GM18505 (cell line): Measurements from ENCODE around the gene SMIM45.

Experiments used
- ATAC-seq: cut with Tn5 transposase; IDR thresholded peaks from one replicate; pipeline ENCODE4 v1.9.1; 2021; ENCODE audit not compliant: unreplicated experiment
- POLR2A ChIP-seq: IDR thresholded peaks from 4 replicates; pipeline ENCODE4 v1.6.1; 2011; ENCODE audit warnings: borderline replicate concordance; ENCODE audit not compliant: insufficient read depth, insufficient read length; ENCODE audit errors: extremely low read depth

Gene SMIM45

DNA sequence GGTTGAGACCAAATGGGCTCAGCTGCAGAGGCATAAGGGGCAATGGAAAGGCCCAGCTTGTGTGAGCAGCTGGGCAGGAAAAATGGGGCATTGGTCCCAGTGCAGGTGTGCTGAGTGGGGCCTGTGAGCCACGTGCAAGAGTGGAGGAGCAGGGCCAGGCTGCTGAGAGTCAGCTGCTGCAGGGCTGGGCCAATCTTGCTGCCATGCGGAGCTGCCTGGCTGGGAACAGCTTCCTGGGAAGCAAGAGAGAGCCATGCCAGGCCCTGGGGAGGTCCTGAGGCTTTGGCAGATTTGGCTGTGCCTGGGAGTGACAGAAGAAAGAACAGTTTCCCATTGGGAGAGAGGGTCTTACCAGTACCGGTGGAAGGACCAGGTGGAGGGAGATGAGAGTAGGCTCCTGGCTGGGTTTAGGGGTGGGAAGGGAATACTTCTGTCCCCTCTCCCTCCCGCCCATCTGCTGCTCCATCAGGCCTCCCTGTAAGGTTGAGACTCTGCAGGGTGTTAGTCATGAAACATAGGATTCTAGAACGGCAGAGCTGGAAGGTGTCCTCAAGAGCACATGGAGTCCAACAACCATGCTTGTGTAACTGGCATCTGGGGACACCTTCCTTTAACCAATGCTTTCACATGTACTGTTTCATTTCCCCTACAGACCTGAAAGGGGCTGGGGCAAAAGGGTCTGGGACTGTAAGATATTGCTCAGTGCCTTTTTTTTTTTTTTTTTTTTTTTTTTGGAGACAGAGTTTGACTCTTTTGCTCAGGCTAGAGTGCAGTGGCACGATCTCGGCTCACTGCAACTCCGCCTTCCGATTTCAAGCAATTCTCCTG lies 27.7 kb downstream of the SMIM45 start:
- TF ChIP-seq POLR2A: no peak
- no peak for ATAC-seq

DNA sequence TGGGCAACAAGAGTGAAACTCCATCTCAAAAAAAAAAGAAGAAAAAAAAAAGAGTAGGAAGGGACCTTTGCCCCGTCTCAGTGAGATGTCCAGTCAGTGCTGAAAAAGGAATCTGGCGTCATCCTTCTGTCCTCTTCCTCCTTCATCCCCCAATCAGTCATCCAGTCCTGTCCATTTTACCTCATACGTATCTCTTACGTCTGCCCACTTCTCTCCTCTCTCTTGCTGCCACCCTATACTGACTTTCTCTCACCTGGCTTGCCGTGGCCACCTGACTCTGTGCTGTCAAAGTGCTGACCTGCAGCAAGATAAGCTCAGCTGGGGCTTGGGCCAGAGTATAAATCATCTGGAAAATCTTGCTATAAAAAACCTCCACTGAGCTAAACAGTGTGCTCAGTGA lies 30.9 kb downstream of the SMIM45 start:
- no peak for TF ChIP-seq POLR2A
- ATAC-seq: no peak

DNA sequence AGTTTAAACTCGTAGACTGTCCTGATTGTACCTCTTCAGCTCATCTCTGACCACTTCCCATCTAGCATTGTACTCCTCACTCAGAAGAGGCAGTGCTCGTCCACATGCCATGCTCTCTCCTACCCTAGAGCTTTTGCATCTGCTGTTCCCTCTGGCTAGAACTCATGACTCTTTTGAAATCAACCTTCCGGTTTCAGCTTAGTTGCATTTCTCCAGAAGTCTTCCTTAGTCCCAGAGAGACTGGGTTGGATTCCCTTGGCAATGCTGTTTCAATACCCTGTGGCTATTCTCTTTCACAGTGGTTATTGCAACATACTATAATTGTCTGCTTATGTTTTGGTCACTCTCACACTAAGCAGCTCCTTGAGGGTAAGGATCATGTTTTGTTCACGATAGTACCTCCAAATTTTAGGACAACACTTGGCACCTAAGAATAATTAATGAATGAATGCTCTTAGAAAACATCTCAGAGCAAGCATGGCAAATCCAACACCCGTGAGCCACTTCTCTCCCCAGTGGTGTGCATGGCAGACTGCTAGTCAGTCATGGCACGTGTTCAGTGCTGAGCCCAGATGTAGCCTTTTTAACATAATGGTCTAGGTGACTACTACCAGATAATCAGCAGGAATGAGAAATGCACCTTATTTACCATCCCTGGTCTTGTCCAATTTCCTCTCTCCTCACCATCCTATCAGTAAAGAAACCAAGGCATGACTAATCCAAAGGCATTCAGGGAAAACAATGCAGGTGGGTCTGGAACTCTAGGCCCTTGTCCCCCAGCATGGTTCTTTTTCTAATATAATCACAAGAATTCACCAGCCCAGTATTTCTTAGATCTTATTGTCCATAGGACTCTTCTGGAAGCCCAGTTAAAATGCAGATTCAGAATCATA lies 31.8 kb downstream of the SMIM45 start:
- TF ChIP-seq POLR2A: no peak
- no peak for ATAC-seq

DNA sequence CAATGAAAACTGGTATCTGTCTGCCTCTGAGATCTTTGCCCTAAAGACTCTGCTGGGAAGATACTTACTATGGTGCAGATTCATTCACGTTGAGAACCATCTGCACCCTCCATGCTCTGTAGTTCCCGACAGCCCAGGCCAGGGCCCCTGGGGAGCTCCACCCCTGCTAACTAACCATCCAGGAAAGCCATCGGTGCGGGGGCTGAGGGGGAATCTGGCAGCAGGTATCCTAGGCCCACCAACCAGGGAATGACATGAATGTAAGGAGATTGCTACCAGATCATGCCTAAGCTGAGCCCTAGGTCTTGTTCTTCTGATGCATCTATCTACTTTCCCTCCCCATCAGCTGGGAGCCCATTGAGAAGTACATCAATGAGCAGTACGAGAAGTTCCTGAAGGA lies 35.3 kb downstream of the SMIM45 start:
- no peak for TF ChIP-seq POLR2A
- ATAC-seq: no peak

DNA sequence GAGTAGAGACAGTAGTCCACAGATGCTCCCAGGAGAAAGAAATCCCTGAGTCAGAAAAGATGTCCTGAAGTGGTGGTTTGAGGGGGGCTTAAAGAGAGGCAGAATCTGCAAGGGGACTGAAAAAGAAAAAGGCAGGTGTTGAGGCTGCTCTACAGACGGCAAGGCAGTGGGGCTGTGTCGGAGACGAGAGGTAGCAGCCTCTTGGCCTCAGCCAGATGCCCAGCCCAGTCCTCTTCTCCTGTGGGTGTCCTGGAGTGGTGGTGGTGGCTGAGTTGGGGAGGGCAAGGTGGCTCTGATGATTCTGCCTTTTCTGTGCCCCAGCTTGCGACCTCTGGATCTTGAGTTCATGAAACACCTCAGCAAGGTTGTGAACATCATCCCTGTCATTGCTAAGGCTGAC lies 37.3 kb downstream of the SMIM45 start:
- TF ChIP-seq POLR2A: no peak
- ATAC-seq: no peak

DNA sequence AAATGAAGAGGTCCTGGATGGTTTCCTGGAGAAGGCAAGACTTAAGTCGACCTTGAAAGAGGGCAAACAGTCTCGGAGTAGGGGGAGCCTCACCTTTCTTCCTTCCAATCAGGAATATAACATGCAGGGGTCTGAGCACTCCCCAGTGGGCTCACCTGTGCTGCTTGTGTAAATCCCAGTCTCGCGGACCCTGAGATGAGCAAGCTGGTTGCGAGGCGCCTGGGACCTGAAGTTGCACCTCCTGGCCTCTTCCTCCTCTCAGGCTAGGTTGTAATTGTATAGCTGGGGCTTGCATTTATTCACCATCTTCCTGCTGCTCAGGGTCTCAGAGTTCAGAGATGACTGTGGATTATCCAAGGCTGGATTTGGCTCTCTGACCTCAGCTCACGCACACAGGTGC lies 39.2 kb downstream of the SMIM45 start:
- ATAC-seq: no peak

DNA sequence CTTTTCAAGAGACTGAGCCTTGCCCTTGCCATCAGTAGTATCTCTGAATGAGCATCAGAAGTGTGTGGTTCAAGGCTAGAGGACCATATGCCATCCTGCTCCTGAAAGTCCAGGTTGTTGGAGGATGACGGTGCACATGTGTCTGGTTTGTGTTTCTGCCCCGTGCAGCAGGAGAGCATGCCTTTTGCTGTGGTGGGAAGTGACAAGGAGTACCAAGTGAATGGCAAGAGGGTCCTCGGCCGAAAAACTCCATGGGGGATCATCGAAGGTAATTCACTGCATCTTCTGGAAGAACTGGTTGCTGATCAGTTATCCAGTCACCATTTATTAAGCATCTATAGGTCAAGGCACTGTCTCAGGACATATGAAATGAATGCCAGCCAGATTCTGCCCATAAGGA lies 40.5 kb downstream of the SMIM45 start:
- ATAC-seq: no peak
- no peak for TF ChIP-seq POLR2A

More for the DNA sequence above, 39.2 kb downstream of the SMIM45 start:
- no peak for TF ChIP-seq POLR2A

DNA sequence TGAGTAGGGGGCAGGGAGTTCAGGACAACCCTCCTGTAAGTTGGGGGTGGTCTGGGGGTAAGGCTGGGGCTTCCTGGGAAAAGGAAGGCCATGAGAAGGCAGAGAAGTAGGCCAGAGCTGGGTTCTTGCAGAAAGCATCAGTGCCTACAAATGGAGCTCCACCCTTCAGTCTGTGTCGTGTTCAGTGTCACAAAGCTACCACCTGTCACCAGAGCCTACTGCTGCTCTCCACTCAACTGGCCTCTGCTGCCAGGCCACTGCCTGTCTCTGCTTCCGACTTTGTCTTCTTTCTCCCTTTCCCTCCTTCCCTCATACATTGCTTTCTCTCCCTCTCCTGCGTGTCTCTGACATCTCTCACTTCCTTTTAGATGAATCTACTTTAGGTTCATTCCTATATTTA lies 43.3 kb downstream of the SMIM45 start:
- TF ChIP-seq POLR2A: no peak
- ATAC-seq: no peak

DNA sequence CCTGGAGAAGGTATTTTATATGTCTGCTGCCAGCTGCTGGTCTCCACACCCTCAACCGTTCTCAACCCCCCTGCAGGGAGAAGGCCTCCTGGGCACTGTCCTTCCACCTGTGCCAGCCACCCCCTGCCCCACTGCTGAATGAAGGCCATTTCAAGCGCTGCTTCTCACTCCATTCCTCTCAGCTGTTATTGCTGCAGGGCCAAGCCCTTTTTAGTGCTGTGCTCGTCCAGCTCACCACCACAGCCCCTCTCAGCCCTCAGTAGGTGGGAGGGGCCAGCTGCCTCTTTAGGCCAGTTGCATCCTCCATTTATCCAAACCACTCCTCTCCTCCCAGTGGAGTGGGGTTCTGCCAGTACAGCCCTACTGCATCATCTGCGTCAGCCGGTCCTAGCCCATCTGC lies 44.9 kb downstream of the SMIM45 start:
- TF ChIP-seq POLR2A: no peak
- no peak for ATAC-seq

DNA sequence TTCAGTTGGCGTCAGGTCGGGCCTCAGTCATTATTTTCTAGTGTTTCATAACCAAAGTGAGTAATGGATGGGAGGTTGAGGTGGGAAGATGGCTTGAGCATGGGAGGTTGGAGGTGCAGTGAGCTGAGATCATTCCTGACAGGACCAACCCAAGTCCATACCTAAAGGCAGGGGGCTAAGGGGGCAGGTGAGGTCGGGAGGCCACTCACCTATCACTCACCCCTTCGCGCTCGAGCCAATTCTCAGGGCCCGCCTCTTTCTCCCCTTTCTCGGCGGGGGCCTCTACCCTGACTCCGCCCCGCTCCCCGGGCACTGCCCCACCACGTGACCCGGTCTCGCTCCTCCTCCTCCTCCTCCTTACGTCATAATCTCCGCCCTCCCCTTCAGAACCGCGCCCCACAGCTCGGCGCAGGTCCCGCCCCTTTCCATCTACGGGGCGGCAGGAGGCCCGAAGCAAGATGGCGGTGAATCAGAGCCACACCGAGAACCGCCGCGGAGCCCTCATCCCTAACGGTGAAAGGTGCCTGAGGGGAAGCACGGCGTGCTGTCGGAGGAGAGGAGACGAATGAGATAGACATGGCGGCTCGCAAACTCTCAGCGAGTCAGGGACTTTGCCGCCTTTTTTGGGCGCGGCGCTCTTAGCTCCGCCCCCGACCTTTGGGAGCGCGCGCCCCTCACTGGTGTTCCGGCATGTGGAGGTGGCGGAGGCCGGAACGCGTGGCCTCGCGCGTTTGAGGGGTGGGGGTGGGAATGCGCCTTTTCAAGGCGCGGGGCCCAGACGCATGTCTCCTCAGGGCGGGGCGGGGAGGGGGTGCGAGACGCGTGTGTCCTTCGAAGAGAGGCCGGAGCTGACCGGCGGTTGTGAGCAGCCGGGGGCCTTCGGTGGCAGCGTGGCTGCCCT lies 46.7 kb downstream of the SMIM45 start, which contains the start of gene WBP2NL:
Gene WBP2NL, plus strand, starts transcription at position 428 of the 901 bp plus-strand sequence. Its CDS starts 31 bp downstream, at position 459.
- TF ChIP-seq POLR2A: no peak
- no peak for ATAC-seq

DNA sequence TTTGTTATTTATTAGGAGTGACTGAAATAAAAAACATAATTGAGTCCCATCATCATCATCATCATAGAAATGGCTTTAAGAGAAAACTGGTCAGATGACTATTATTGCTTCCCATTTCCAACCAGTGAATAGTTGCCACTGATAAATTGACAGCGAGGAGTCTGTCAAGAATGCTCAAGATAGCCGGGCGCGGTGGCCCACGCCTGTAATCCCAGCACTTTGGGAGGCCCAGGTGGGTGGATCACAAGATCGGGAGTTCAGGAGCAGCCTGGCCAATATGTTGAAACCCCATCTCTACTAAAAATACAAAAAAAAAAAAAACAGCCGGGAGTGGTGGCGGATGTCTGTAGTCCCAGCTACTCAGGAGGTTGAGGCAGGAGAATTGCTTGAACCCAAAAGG lies 48.5 kb downstream of the SMIM45 start:
- no peak for ATAC-seq
- no peak for TF ChIP-seq POLR2A

DNA sequence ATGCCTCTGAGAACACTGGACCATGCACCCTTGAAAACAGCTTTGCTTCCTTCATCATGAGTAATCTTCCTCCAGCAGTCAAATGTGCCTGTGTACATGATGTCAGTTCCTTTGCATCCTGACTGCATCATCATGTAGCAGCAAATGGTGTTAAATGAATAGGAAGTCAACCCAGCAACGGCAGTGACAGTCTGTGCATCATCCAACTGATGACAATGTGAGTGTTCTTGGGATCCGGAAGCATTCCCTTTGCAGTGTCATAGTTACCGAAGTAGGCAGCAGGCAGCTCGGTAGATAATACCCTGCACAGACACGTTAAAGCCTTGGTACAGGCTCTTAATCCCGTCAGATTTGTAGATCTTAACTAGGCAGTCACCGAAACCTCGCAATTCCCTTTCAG lies 49.2 kb downstream of the SMIM45 start:
- ATAC-seq: no peak

DNA sequence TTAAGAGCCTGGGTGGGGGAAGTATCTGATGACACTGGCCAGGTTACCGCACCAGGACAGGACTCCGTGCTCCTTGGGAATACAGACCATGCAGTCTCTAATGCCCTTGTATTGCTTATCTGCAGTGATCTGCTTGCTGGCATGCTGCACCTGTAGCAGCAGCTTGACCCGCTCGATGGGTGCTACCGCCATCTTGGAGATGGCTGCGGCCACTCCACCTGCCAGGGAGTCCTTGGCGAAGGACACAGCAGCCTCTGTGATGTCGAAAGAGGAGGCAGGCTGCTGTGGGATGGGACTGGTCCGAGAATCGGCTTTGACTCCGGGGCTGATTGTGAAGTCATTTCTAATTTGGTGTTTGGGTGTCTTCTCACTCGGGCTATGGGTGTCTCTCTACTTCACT lies 49.8 kb downstream of the SMIM45 start:
- no peak for TF ChIP-seq POLR2A
- no peak for ATAC-seq

More for the DNA sequence above, 49.2 kb downstream of the SMIM45 start:
- no peak for TF ChIP-seq POLR2A
